Glutamatergic neuron (in vitro differentiated cells): Measurements from ENCODE around the gene TEKT2. TPM values are rescaled to one million over a fixed set of nuclear protein-coding genes. Genes with fewer than 3 reads are reported as not detected.
A peak's percentile ranks its signal among the peaks of the same experiment; 100 is the strongest.

ENCODE experiments used
- DNase-seq: peaks from one replicate; pipeline ENCODE4 v3.0.0; 2022
- H3K27ac Mint-ChIP-seq: one replicate; pipeline ENCODE4 v1.8.0; 2020; ENCODE audit warnings: mild to moderate bottlenecking, mixed read lengths, inconsistent platforms; ENCODE audit not compliant: unreplicated experiment
- H3K27me3 Mint-ChIP-seq: one replicate; pipeline ENCODE4 v1.8.0; 2020; ENCODE audit warnings: mild to moderate bottlenecking, moderate library complexity, mixed read lengths, inconsistent platforms; ENCODE audit not compliant: unreplicated experiment
- H3K36me3 Mint-ChIP-seq: one replicate; pipeline ENCODE4 v1.8.0; 2020; ENCODE audit warnings: mild to moderate bottlenecking, mixed read lengths, inconsistent platforms; ENCODE audit not compliant: unreplicated experiment
- H3K4me1 Mint-ChIP-seq: one replicate; pipeline ENCODE4 v1.8.0; 2020; ENCODE audit warnings: mild to moderate bottlenecking, low read depth, mixed read lengths, inconsistent platforms; ENCODE audit not compliant: unreplicated experiment
- H3K4me3 Mint-ChIP-seq: one replicate; pipeline ENCODE4 v1.8.0; 2020; ENCODE audit warnings: mild to moderate bottlenecking, mixed read lengths, inconsistent platforms; ENCODE audit not compliant: unreplicated experiment
- H3K9me3 Mint-ChIP-seq: one replicate; pipeline ENCODE4 v1.8.0; 2020; ENCODE audit warnings: mild to moderate bottlenecking, moderate library complexity, mixed read lengths, inconsistent platforms; ENCODE audit not compliant: unreplicated experiment
- CTCF ChIP-seq: fragments of 200-600 bp; sonication (generic); IDR thresholded peaks from one replicate; pipeline ENCODE4 v1.5.0; 2021; ENCODE audit not compliant: partially characterized antibody, unreplicated experiment
- total RNA-seq: library from RNA; stranded (reverse); fragmentation: NEBNext Ultra II Directional; extraction: Animal tissue kit (Norgen Biotek cat#: 25700); gene quantifications from one replicate; pipeline ENCODE4 v1.2.1, GENCODE V29; 2021; ENCODE audit not compliant: unreplicated experiment

The TEKT2 gene
- total RNA-seq, 1 donor from 2014 or later = 1.6 TPM

- Mint-ChIP-seq H3K27me3 (peaks cover 4% of the 10 kb centered on the region), H3K27ac (no peak overlapping the region), H3K36me3 (no peaks in the 10 kb centered on the region), H3K4me1 (no peaks in the 10 kb centered on the region), H3K4me3 (no peak overlapping the region), H3K9me3 (no peaks in the 10 kb centered on the region)
- no peak for DNase-seq
- TF ChIP-seq CTCF = no peak
Measured at GRCh38 chr1:36134031-36134430, 50.1 kb downstream of the TEKT2 start.

GRCh38 chr1:36134505-36135329 is 50.8 kb downstream of the TEKT2 start:
- H3K4me1 Mint-ChIP-seq = no peaks in the 10 kb centered on the region
- no peak overlapping the region for H3K27ac Mint-ChIP-seq

GRCh38 chr1:36135330-36135667 is 51.4 kb downstream of the TEKT2 start:
- Mint-ChIP-seq H3K4me3 (no peak overlapping the region), H3K27me3 (peaks cover 4% of the 10 kb centered on the region), H3K9me3 (no peaks in the 10 kb centered on the region), H3K4me1 (no peaks in the 10 kb centered on the region), H3K27ac (no peak overlapping the region), H3K36me3 (no peaks in the 10 kb centered on the region)
- TF ChIP-seq CTCF = no peak
- DNase-seq = no peak

More at GRCh38 chr1:36134505-36135329, 50.8 kb downstream of the TEKT2 start:
- Mint-ChIP-seq H3K4me3 (no peak overlapping the region), H3K36me3 (no peaks in the 10 kb centered on the region), H3K9me3 (no peaks in the 10 kb centered on the region), H3K27me3 (peaks cover 4% of the 10 kb centered on the region)
- DNase-seq = peak; percentile 83
- TF ChIP-seq CTCF = peak; percentile 83

GRCh38 chr1:36135796-36136195 is 51.9 kb downstream of the TEKT2 start:
- Mint-ChIP-seq H3K4me1 (no peaks in the 10 kb centered on the region), H3K36me3 (no peaks in the 10 kb centered on the region), H3K27me3 (peaks cover 4% of the 10 kb centered on the region), H3K27ac (no peak overlapping the region), H3K4me3 (no peak overlapping the region), H3K9me3 (no peaks in the 10 kb centered on the region)
- DNase-seq = no peak
- TF ChIP-seq CTCF = no peak

GRCh38 chr1:36136535-36136934 is 52.6 kb downstream of the TEKT2 start:
- H3K36me3 Mint-ChIP-seq = no peaks in the 10 kb centered on the region
- H3K27me3 Mint-ChIP-seq = peaks cover 4% of the 10 kb centered on the region
- no peaks in the 10 kb centered on the region for H3K4me1 Mint-ChIP-seq
- no peak for TF ChIP-seq CTCF
- H3K4me3 Mint-ChIP-seq = no peak overlapping the region
- no peak overlapping the region for H3K27ac Mint-ChIP-seq
- no peaks in the 10 kb centered on the region for H3K9me3 Mint-ChIP-seq
- no peak for DNase-seq
